GM12873 (cell line): ENCODE data around the gene DDIT3.

Source experiments
- CTCF ChIP-seq: IDR thresholded peaks from 2 replicates; pipeline ENCODE4 v1.5.1; 2012; ENCODE audit warnings: low read depth, mild to moderate bottlenecking, moderate library complexity, low read length, control low read depth; ENCODE audit not compliant: insufficient read depth; ENCODE audit errors: missing control alignments

The DDIT3 gene

GRCh38 chr12:57534991-57535543 is 14.8 kb upstream of the DDIT3 start:
- TF ChIP-seq CTCF = no peak

GRCh38 chr12:57534250-57534649 is 13.9 kb upstream of the DDIT3 start:
- TF ChIP-seq CTCF = no peak

- no peak for TF ChIP-seq CTCF
These were observed 12.8 kb upstream of the DDIT3 start for GRCh38 chr12:57533108-57533507.

GRCh38 chr12:57531836-57532235 is 11.5 kb upstream of the DDIT3 start:
- no peak for TF ChIP-seq CTCF

GRCh38 chr12:57530396-57531142 is 10.3 kb upstream of the DDIT3 start:
- TF ChIP-seq CTCF = no peak

- no peak for TF ChIP-seq CTCF
These were observed 9.5 kb upstream of the DDIT3 start for GRCh38 chr12:57529831-57530230.

- TF ChIP-seq CTCF = no peak
These were observed 8.7 kb upstream of the DDIT3 start for GRCh38 chr12:57528831-57529555.
